Activated CD8-positive, alpha-beta memory T cell treated with anti-CD3 and anti-CD28 coated beads for 36 hours (primary cell): ENCODE results near the gene WBP2NL. TPM values are rescaled to one million over a fixed set of nuclear protein-coding genes. Genes with fewer than 3 reads are reported as not detected.

Source experiments
- CTCF ChIA-PET: fragments of 350-600 bp; sonication (Branson Sonifier 250); formaldehyde crosslinking; loops from one replicate; lab custom pipeline; 2021; ENCODE audit warnings: antibody characterized with exemption; lab: Charles Lee
- POLR2A ChIA-PET: fragments of 350-600 bp; sonication (Branson Sonifier 250); formaldehyde crosslinking; loops from one replicate; lab custom pipeline; 2021; ENCODE audit warnings: antibody characterized with exemption; lab: Charles Lee
- total RNA-seq, 2 experiments: library from RNA; stranded (reverse); gene quantifications; one replicate each; pipeline ENCODE4 v1.2.3, GENCODE V29; 2021

Gene WBP2NL
- total RNA-seq, 2 experiments from 2014 or later = 0.36 to 0.42 TPM

DNA sequence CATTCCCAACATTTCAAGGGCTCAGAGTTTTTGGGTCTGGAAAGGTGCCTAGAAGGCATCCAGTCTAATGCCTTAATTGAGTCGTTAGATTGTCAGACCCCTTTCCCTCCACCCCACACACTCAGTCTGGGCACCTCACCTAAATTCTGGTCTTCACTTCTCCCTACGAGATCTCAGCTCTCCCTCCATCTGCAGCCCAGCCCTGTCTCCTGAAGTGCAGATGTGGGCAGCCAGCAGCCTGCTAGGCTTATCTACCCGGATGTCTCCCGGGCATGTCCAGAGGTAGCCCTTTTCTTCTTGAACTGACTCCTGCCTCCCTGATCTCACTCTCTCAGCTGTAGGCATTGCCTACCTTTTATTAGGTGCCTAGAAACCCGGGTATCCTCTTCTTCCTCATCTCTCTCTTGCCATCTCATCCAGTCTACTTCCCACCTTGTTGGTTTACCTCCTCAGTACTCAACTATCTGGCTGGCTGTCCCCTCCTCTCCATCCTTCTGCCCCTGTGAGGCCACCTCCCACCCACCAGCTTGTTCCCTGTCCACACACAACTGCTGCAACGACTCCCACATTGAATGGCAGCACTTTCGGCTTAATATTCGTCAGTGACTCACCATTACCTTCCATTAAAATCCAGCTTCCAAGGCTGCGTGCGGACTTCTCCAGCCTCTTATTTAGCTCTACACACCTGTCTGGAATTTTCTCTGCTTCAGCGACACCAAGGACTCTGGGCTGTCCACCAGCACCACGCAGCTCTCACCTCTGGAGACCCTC lies 23.1 kb upstream of the WBP2NL start:
- ChIA-PET POLR2A (interaction anchor here (0.6 kb wide), 1 partner anchor 13 kb away, joined by 3 read pairs; no protein-coding TSS in a partner anchor), CTCF (no interaction called here)

DNA sequence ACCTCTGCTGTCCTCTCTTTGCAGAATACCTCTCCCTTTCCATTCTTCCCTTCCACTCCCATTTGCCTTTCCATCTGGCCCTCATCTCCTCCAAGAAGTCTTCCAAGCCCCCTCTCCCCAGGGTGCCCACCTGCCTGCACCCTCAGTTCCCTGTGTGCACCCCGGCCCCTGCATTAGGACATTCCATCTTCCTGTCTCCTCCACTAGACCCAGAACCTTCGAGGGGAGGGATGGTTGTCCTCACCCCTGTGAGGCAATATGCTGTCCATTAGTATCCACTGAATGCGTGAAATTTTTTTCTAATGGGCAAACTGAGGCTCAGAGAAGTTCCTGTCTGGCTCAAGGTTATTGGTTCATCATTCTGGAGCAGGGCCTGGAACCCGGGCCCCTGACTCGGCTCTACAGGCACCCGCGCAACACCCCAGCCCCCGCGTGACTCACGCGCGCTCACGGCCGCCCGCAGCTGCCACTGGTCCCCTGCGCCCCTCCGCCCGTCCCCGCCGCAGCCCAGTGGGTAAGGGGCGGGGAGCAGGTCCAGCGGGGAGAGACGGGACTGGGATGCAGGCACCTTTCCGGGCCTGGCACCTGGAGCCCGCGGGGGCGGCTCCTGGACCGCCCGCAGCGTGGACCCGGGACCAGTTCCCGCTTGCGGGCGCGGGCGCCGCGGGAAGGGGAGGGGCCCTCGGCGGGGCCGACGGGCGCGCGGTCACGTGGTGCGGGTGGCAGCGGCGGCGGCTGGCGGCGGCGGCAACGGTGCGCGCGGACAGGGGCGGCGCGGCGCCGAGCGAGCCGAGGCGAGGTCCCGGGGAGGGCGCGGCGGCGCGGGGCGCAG lies 22.3 kb upstream of the WBP2NL start:
- POLR2A ChIA-PET = interaction anchor here (0.6 to 1.1 kb wide), 2 partner anchors 14 to 104 kb away, joined by 3 read pairs; partner anchors contain the start of gene SMDT1
- CTCF ChIA-PET = no interaction called here

DNA sequence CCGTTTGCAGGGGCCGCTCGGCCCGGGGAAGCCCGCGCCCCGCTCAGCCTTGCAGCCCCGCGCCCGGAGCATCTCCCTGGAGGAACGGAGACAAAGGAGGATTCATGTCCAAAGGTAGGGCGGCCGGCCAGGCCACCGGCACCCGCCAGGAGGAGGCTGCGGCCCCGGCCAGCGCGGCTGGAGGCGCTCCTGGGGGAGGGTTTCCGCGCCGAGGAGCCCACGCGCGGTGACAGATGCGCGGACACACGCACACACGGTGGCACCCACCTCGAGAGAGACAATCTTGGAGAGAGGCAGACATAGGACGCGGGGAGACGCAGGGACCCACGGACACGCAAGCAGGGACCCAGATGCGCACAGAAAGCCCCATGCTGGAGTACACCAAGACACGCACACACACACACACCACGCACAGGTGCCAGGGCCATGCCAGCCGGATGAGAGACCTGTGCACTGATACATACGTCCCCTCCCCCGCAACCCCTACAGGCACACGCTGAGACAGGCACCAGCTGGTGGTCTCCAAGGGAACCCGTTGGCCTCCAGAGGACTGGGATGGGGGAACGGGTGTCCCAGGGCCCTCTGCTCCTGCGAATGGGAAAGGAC lies 21.5 kb upstream of the WBP2NL start:
- ChIA-PET CTCF (interaction anchor here (1.4 kb wide), 1 partner anchor 10 kb away, joined by 4 read pairs; no protein-coding TSS in a partner anchor), POLR2A (interaction anchor here (1.1 kb wide), 1 partner anchor 103 kb away, joined by 3 read pairs; the partner anchor contains the start of gene SMDT1)

DNA sequence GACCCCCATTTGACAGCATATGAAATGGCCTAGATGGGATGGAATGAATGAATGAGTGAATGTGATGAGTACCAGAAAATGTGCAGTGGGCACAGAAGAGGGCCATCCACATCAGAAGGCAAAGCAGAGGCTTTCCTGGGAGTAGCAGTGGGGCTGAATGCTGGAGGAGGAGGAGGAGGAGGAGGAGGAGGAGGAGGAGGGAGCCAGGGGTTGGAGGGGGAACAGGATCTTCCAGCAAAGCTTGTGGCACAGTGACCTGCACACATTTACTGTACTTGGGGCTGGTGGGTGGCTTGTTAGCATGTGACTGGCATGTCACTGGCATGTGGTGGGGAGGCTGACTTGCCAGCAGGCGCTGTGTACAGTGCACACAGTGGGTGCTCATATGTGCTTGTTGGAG lies 19.9 kb upstream of the WBP2NL start:
- POLR2A ChIA-PET = no interaction called here
- CTCF ChIA-PET = no interaction called here

DNA sequence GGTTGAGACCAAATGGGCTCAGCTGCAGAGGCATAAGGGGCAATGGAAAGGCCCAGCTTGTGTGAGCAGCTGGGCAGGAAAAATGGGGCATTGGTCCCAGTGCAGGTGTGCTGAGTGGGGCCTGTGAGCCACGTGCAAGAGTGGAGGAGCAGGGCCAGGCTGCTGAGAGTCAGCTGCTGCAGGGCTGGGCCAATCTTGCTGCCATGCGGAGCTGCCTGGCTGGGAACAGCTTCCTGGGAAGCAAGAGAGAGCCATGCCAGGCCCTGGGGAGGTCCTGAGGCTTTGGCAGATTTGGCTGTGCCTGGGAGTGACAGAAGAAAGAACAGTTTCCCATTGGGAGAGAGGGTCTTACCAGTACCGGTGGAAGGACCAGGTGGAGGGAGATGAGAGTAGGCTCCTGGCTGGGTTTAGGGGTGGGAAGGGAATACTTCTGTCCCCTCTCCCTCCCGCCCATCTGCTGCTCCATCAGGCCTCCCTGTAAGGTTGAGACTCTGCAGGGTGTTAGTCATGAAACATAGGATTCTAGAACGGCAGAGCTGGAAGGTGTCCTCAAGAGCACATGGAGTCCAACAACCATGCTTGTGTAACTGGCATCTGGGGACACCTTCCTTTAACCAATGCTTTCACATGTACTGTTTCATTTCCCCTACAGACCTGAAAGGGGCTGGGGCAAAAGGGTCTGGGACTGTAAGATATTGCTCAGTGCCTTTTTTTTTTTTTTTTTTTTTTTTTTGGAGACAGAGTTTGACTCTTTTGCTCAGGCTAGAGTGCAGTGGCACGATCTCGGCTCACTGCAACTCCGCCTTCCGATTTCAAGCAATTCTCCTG lies 19.0 kb upstream of the WBP2NL start:
- POLR2A ChIA-PET = no interaction called here
- CTCF ChIA-PET = no interaction called here

DNA sequence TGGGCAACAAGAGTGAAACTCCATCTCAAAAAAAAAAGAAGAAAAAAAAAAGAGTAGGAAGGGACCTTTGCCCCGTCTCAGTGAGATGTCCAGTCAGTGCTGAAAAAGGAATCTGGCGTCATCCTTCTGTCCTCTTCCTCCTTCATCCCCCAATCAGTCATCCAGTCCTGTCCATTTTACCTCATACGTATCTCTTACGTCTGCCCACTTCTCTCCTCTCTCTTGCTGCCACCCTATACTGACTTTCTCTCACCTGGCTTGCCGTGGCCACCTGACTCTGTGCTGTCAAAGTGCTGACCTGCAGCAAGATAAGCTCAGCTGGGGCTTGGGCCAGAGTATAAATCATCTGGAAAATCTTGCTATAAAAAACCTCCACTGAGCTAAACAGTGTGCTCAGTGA lies 15.7 kb upstream of the WBP2NL start:
- POLR2A ChIA-PET = no interaction called here
- CTCF ChIA-PET = no interaction called here

DNA sequence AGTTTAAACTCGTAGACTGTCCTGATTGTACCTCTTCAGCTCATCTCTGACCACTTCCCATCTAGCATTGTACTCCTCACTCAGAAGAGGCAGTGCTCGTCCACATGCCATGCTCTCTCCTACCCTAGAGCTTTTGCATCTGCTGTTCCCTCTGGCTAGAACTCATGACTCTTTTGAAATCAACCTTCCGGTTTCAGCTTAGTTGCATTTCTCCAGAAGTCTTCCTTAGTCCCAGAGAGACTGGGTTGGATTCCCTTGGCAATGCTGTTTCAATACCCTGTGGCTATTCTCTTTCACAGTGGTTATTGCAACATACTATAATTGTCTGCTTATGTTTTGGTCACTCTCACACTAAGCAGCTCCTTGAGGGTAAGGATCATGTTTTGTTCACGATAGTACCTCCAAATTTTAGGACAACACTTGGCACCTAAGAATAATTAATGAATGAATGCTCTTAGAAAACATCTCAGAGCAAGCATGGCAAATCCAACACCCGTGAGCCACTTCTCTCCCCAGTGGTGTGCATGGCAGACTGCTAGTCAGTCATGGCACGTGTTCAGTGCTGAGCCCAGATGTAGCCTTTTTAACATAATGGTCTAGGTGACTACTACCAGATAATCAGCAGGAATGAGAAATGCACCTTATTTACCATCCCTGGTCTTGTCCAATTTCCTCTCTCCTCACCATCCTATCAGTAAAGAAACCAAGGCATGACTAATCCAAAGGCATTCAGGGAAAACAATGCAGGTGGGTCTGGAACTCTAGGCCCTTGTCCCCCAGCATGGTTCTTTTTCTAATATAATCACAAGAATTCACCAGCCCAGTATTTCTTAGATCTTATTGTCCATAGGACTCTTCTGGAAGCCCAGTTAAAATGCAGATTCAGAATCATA lies 14.8 kb upstream of the WBP2NL start:
- ChIA-PET POLR2A (no interaction called here), CTCF (no interaction called here)

DNA sequence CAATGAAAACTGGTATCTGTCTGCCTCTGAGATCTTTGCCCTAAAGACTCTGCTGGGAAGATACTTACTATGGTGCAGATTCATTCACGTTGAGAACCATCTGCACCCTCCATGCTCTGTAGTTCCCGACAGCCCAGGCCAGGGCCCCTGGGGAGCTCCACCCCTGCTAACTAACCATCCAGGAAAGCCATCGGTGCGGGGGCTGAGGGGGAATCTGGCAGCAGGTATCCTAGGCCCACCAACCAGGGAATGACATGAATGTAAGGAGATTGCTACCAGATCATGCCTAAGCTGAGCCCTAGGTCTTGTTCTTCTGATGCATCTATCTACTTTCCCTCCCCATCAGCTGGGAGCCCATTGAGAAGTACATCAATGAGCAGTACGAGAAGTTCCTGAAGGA lies 11.3 kb upstream of the WBP2NL start:
- POLR2A ChIA-PET = no interaction called here
- CTCF ChIA-PET = no interaction called here

DNA sequence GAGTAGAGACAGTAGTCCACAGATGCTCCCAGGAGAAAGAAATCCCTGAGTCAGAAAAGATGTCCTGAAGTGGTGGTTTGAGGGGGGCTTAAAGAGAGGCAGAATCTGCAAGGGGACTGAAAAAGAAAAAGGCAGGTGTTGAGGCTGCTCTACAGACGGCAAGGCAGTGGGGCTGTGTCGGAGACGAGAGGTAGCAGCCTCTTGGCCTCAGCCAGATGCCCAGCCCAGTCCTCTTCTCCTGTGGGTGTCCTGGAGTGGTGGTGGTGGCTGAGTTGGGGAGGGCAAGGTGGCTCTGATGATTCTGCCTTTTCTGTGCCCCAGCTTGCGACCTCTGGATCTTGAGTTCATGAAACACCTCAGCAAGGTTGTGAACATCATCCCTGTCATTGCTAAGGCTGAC lies 9.3 kb upstream of the WBP2NL start:
- POLR2A ChIA-PET = no interaction called here
- CTCF ChIA-PET = no interaction called here

DNA sequence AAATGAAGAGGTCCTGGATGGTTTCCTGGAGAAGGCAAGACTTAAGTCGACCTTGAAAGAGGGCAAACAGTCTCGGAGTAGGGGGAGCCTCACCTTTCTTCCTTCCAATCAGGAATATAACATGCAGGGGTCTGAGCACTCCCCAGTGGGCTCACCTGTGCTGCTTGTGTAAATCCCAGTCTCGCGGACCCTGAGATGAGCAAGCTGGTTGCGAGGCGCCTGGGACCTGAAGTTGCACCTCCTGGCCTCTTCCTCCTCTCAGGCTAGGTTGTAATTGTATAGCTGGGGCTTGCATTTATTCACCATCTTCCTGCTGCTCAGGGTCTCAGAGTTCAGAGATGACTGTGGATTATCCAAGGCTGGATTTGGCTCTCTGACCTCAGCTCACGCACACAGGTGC lies 7.5 kb upstream of the WBP2NL start:
- CTCF ChIA-PET = no interaction called here
- POLR2A ChIA-PET = interaction anchor here (0.6 kb wide), 1 partner anchor 47 kb away, joined by 3 read pairs; no protein-coding TSS in a partner anchor

DNA sequence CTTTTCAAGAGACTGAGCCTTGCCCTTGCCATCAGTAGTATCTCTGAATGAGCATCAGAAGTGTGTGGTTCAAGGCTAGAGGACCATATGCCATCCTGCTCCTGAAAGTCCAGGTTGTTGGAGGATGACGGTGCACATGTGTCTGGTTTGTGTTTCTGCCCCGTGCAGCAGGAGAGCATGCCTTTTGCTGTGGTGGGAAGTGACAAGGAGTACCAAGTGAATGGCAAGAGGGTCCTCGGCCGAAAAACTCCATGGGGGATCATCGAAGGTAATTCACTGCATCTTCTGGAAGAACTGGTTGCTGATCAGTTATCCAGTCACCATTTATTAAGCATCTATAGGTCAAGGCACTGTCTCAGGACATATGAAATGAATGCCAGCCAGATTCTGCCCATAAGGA lies 6.1 kb upstream of the WBP2NL start:
- CTCF ChIA-PET = interaction anchor here (1.0 kb wide), 1 partner anchor 92 kb away, joined by 3 read pairs; no protein-coding TSS in a partner anchor

DNA sequence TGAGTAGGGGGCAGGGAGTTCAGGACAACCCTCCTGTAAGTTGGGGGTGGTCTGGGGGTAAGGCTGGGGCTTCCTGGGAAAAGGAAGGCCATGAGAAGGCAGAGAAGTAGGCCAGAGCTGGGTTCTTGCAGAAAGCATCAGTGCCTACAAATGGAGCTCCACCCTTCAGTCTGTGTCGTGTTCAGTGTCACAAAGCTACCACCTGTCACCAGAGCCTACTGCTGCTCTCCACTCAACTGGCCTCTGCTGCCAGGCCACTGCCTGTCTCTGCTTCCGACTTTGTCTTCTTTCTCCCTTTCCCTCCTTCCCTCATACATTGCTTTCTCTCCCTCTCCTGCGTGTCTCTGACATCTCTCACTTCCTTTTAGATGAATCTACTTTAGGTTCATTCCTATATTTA lies 3.4 kb upstream of the WBP2NL start:
- POLR2A ChIA-PET = interaction anchor here (0.6 kb wide), 1 partner anchor 10 kb away, joined by 4 read pairs; no protein-coding TSS in a partner anchor
- CTCF ChIA-PET = interaction anchor here (0.5 to 1.0 kb wide), 2 partner anchors 37 to 183 kb away, joined by 3 to 6 read pairs; no protein-coding TSS in a partner anchor

More for the DNA sequence above, 6.1 kb upstream of the WBP2NL start:
- POLR2A ChIA-PET = no interaction called here

DNA sequence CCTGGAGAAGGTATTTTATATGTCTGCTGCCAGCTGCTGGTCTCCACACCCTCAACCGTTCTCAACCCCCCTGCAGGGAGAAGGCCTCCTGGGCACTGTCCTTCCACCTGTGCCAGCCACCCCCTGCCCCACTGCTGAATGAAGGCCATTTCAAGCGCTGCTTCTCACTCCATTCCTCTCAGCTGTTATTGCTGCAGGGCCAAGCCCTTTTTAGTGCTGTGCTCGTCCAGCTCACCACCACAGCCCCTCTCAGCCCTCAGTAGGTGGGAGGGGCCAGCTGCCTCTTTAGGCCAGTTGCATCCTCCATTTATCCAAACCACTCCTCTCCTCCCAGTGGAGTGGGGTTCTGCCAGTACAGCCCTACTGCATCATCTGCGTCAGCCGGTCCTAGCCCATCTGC lies 1.8 kb upstream of the WBP2NL start:
- POLR2A ChIA-PET = interaction anchor here (0.6 kb wide), 1 partner anchor 312 kb away, joined by 12 read pairs; no protein-coding TSS in a partner anchor
- CTCF ChIA-PET = interaction anchor here (0.5 to 0.6 kb wide), 2 partner anchors 50 to 298 kb away, joined by 3 to 5 read pairs; no protein-coding TSS in a partner anchor

DNA sequence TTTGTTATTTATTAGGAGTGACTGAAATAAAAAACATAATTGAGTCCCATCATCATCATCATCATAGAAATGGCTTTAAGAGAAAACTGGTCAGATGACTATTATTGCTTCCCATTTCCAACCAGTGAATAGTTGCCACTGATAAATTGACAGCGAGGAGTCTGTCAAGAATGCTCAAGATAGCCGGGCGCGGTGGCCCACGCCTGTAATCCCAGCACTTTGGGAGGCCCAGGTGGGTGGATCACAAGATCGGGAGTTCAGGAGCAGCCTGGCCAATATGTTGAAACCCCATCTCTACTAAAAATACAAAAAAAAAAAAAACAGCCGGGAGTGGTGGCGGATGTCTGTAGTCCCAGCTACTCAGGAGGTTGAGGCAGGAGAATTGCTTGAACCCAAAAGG lies 1.9 kb downstream of the WBP2NL start:
- ChIA-PET POLR2A (no interaction called here), CTCF (no interaction called here)

DNA sequence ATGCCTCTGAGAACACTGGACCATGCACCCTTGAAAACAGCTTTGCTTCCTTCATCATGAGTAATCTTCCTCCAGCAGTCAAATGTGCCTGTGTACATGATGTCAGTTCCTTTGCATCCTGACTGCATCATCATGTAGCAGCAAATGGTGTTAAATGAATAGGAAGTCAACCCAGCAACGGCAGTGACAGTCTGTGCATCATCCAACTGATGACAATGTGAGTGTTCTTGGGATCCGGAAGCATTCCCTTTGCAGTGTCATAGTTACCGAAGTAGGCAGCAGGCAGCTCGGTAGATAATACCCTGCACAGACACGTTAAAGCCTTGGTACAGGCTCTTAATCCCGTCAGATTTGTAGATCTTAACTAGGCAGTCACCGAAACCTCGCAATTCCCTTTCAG lies 2.5 kb downstream of the WBP2NL start:
- ChIA-PET POLR2A (no interaction called here), CTCF (no interaction called here)

DNA sequence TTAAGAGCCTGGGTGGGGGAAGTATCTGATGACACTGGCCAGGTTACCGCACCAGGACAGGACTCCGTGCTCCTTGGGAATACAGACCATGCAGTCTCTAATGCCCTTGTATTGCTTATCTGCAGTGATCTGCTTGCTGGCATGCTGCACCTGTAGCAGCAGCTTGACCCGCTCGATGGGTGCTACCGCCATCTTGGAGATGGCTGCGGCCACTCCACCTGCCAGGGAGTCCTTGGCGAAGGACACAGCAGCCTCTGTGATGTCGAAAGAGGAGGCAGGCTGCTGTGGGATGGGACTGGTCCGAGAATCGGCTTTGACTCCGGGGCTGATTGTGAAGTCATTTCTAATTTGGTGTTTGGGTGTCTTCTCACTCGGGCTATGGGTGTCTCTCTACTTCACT lies 3.1 kb downstream of the WBP2NL start:
- ChIA-PET CTCF (no interaction called here), POLR2A (no interaction called here)

DNA sequence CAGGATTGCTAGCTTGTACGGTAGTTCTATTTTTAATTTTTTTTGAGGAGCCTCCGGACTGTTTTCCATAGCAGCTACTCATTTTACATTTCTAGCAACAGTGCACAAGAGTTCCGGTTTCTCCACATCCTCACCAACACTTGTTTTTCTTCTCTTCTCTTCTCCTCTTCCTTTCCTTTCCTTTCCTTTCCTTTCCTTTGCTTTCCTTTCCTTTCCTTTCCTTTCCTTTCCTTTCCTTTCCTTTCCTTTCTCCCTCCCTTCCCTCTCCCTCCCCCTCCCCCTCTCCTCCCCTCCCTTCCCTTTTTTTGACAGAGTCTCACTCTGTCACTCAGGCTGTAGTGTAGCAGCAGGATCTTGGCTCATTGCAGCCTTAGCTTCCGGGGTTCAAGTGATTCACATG lies 9.3 kb downstream of the WBP2NL start:
- ChIA-PET CTCF (no interaction called here), POLR2A (no interaction called here)

DNA sequence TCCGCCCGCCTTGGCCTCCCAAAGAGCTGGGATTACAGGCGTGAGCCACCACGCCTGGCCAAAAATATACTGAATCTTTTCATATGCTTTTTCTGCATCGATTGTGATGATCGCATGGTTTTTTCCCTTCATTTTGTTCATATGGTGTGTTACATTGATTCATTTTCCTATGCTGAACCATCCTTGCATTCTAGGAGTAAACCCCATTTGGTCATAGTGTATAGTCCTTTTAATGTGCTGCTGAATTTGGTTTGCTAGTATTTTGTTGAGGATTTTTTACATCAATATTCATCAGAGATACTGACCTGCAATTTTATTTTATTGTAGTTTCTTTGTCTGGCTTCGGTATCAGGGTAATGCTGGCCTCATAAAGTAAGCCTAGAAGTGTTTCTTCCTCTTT lies 12.2 kb downstream of the WBP2NL start:
- POLR2A ChIA-PET = no interaction called here
- CTCF ChIA-PET = no interaction called here
